AG09309 (cell line): ENCODE results near the gene EIF4G1.

ENCODE experiments used
- DNase-seq: peaks from one replicate; pipeline ENCODE4 v3.0.0-alpha.2; 2010; ENCODE audit warnings: low read depth
- H3K4me3 ChIP-seq: 2 replicates; pipeline ENCODE4 v1.5.1; 2011; ENCODE audit warnings: mild to moderate bottlenecking, low read depth, low read length, moderate library complexity; ENCODE audit not compliant: control insufficient read depth
- CTCF ChIP-seq: IDR thresholded peaks from 2 replicates; pipeline ENCODE4 v1.5.1; 2011; ENCODE audit warnings: mild to moderate bottlenecking, low read depth, low read length, inconsistent platforms; ENCODE audit not compliant: insufficient read depth, control insufficient read depth; ENCODE audit errors: missing control alignments

The EIF4G1 gene

GRCh38 chr3:184373422-184373821, 59.0 kb downstream of the EIF4G1 start:
- no peak for DNase-seq
- H3K4me3 ChIP-seq: no peak overlapping the region

GRCh38 chr3:184375747-184376461, 61.5 kb downstream of the EIF4G1 start:
- no peak for DNase-seq
- TF ChIP-seq CTCF: no peak
- H3K4me3 ChIP-seq: no peak overlapping the region

More at GRCh38 chr3:184373422-184373821, 59.0 kb downstream of the EIF4G1 start:
- no peak for TF ChIP-seq CTCF

- TF ChIP-seq CTCF: no peak
- H3K4me3 ChIP-seq: no peak overlapping the region
Observed at GRCh38 chr3:184377374-184377773, 63.0 kb downstream of the EIF4G1 start.

GRCh38 chr3:184377882-184378445, 63.6 kb downstream of the EIF4G1 start, which contains the start of gene THPO:
Gene THPO, minus strand, starts transcription at chr3:184378207. Its CDS starts 1,948 bp downstream, at chr3:184376259.
- no peak for DNase-seq
- no peak within 1 kb of the TSS for H3K4me3 ChIP-seq
- TF ChIP-seq CTCF: no peak

More at GRCh38 chr3:184377374-184377773, 63.0 kb downstream of the EIF4G1 start:
- DNase-seq: no peak

GRCh38 chr3:184378651-184379357, 64.4 kb downstream of the EIF4G1 start:
- no peak for TF ChIP-seq CTCF
- no peak overlapping the region for H3K4me3 ChIP-seq
- DNase-seq: no peak

GRCh38 chr3:184379358-184380184, 65.2 kb downstream of the EIF4G1 start, which contains the start of gene CHRD:
Gene CHRD, plus strand, starts transcription at chr3:184380054. Its CDS starts 265 bp downstream, at chr3:184380319.
- no peak for DNase-seq
- H3K4me3 ChIP-seq: peak within 1 kb of the TSS; percentile 9; the same call in 1 of the 2 replicates
- no peak for TF ChIP-seq CTCF
